HepG2 (cell line): ENCODE results near the gene COL2A1. TPM values are rescaled to one million over a fixed set of nuclear protein-coding genes. Genes with fewer than 3 reads are reported as not detected.

Source experiments
- ATAC-seq: fragments of 200-7000 bp; cut with Tn5 transposase; 3 replicates; pipeline ENCODE4 v1.9.1; 2020; ENCODE audit warnings: mild to moderate bottlenecking, moderate library complexity
- BruUV-seq: library from RNA; stranded (reverse); fragments of 400-500 nt; replicated peaks from 2 replicates; lab custom pipeline; 2021; lab: Mats Ljungman, UMichigan
- CTCF ChIA-PET: fragments of 300-600 bp; formaldehyde crosslinking; extraction: SDS; loops from one replicate; lab custom pipeline; 2021; ENCODE audit warnings: low total read pairs, inconsistent platforms, low intra/inter-chr PET ratio; lab: Yijun Ruan, JAX
- POLR2A ChIA-PET: fragments of 350-600 bp; sonication (Branson Sonifier 250); formaldehyde crosslinking; loops from one replicate; lab custom pipeline; 2020; ENCODE audit warnings: antibody characterized with exemption, inconsistent platforms; lab: Yijun Ruan, JAX
- DNase-seq: peaks from one replicate; pipeline ENCODE4 v3.0.0-alpha.2; 2015; ENCODE audit warnings: low spot score
- FAIRE-seq: peaks from 3 replicates; lab custom pipeline; 2011; peaks lifted over from hg19 to GRCh38; lab: Jason Lieb, UNC
- H2AFZ ChIP-seq: one replicate; pipeline ENCODE4 v1.6.1; 2011; ENCODE audit warnings: low read length, inconsistent platforms
- H3K27ac ChIP-seq: fragments of 300-600 bp; 3 replicates; pipeline ENCODE4 v1.8.0; 2011; ENCODE audit warnings: mixed run types, mild to moderate bottlenecking, mixed read lengths, low read length, inconsistent platforms; ENCODE audit not compliant: insufficient read depth; ENCODE audit errors: extremely low read length
- H3K27me3 ChIP-seq, 2 experiments: fragments of 200-600 bp in 1 of 2; 2 replicates in 1 of 2; 3 replicates in 1 of 2; pipeline versions ENCODE4 v1.6.0 to v1.8.0; 2011; ENCODE audit warnings: low read length in 2 of 2, mild to moderate bottlenecking in 2 of 2, moderate library complexity in 2 of 2, inconsistent platforms in 1 of 2; ENCODE audit not compliant: insufficient read depth in 2 of 2, control insufficient read depth in 1 of 2
- H3K36me3 ChIP-seq, 2 experiments: fragments of 200-600 bp in 1 of 2; replicated peaks in 1 of 2; 2 replicates in 1 of 2; 3 replicates in 1 of 2; pipeline versions ENCODE4 v1.5.1 to v1.8.0; 2011; ENCODE audit warnings: low read length in 2 of 2, inconsistent platforms in 1 of 2; ENCODE audit not compliant: insufficient read depth in 2 of 2, control insufficient read depth in 1 of 2
- H3K4me1 ChIP-seq: 2 replicates; pipeline ENCODE4 v1.5.1; 2012; ENCODE audit warnings: low read length, inconsistent platforms; ENCODE audit not compliant: insufficient read depth
- H3K4me2 ChIP-seq: 2 replicates; pipeline ENCODE4 v1.6.0; 2011; ENCODE audit warnings: low read depth, low read length, inconsistent platforms
- H3K4me3 ChIP-seq, 3 experiments: fragments of 200-600 bp in 1 of 3; sonication (generic), shearing (Covaris generic) in 1 of 3; replicated peaks in 1 of 3; 2 replicates each; pipeline ENCODE4 v1.5.1; 2011 to 2016; ENCODE audit warnings: low read length in 3 of 3, inconsistent platforms in 2 of 3, low read depth in 2 of 3, mild to moderate bottlenecking in 2 of 3, control low read depth in 1 of 3, mixed read lengths in 1 of 3; ENCODE audit not compliant: insufficient read depth in 1 of 3
- H3K79me2 ChIP-seq: one replicate; pipeline ENCODE4 v1.6.1; 2011; ENCODE audit warnings: low read length, inconsistent platforms; ENCODE audit not compliant: insufficient read depth
- H3K9ac ChIP-seq: 2 replicates; pipeline ENCODE4 v1.6.0; 2011; ENCODE audit warnings: mild to moderate bottlenecking, low read depth, low read length, inconsistent platforms; ENCODE audit not compliant: insufficient read depth
- H3K9me3 ChIP-seq: 2 replicates; pipeline ENCODE4 v1.5.1; 2012; ENCODE audit warnings: mild to moderate bottlenecking, low read length
- H4K20me1 ChIP-seq: 2 replicates; pipeline ENCODE4 v1.6.0; 2011; ENCODE audit warnings: inconsistent platforms, mild to moderate bottlenecking, low read length, moderate library complexity; ENCODE audit not compliant: insufficient read depth
- CREB1 ChIP-seq, 2 experiments: fragments of 450-650 bp in 1 of 2; IDR thresholded peaks; 2 replicates each; pipeline ENCODE4 v1.6.1; 2016 to 2017; ENCODE audit warnings: control low read depth in 1 of 2, mild to moderate bottlenecking in 1 of 2, missing compliant biosample characterization in 1 of 2, missing genetic modification characterization in 1 of 2
- MAFG ChIP-seq: sonication (generic); formaldehyde crosslinking; IDR thresholded peaks from 2 replicates; pipeline ENCODE4 v1.5.1; 2020; ENCODE audit warnings: mild to moderate bottlenecking, missing genetic modification reagents
- RARG ChIP-seq: sonication (generic); formaldehyde crosslinking; IDR thresholded peaks from 2 replicates; pipeline ENCODE4 v1.4.0; 2020; ENCODE audit warnings: low read depth, mild to moderate bottlenecking, missing genetic modification reagents
- RCOR2 ChIP-seq: IDR thresholded peaks from 2 replicates; pipeline ENCODE4 v1.6.1; 2016; ENCODE audit warnings: missing biosample characterization, missing genetic modification reagents
- REL ChIP-seq: sonication (generic); formaldehyde crosslinking; conservative IDR thresholded peaks from 2 replicates; pipeline ENCODE4 v1.8.0; 2022; ENCODE audit warnings: mild to moderate bottlenecking, missing genetic modification reagents, moderate library complexity
- SMARCC2 ChIP-seq: fragments of 450-650 bp; IDR thresholded peaks from 2 replicates; pipeline ENCODE4 v1.6.1; 2017; ENCODE audit warnings: antibody characterized with exemption, mild to moderate bottlenecking
- TSC22D2 ChIP-seq: sonication (generic); formaldehyde crosslinking; IDR thresholded peaks from 2 replicates; pipeline ENCODE4 v1.5.1; 2020; ENCODE audit warnings: missing genetic modification reagents, mild to moderate bottlenecking, borderline replicate concordance
- ZFP36L2 ChIP-seq: sonication (generic); formaldehyde crosslinking; IDR thresholded peaks from 2 replicates; pipeline ENCODE4 v1.4.0; 2020; ENCODE audit warnings: missing genetic modification reagents
- ZFY ChIP-seq: sonication (generic); formaldehyde crosslinking; IDR thresholded peaks from 2 replicates; pipeline ENCODE4 v1.4.0; 2020; ENCODE audit warnings: missing genetic modification reagents
- ZNF230 ChIP-seq: sonication (generic); formaldehyde crosslinking; IDR thresholded peaks from 2 replicates; pipeline ENCODE4 v1.4.0; 2020; ENCODE audit warnings: mild to moderate bottlenecking, missing genetic modification reagents
- ZNF572 ChIP-seq: sonication (generic); formaldehyde crosslinking; IDR thresholded peaks from 2 replicates; pipeline ENCODE4 v1.5.1; 2020; ENCODE audit warnings: mild to moderate bottlenecking, missing genetic modification reagents
- ZSCAN12 ChIP-seq: sonication (generic); formaldehyde crosslinking; IDR thresholded peaks from 2 replicates; pipeline ENCODE4 v1.9.0; 2021; ENCODE audit warnings: mild to moderate bottlenecking, missing genetic modification reagents
- WGBS: methylation state at CpG from one replicate; pipeline ENCODE4 v1.1.6; 2017; ENCODE audit warnings: low lambda C conversion rate; 5-methylcytosine and 5-hydroxymethylcytosine counted together
- in situ Hi-C: cut with HindIII; loops from 2 replicates; pipeline ENCODE4 v1.10.0; 2017; ENCODE audit warnings: low pct_unique_long_range_greater_than_20kb; ENCODE audit not compliant: extremely low pct_ligation_motif_present
- intact Hi-C: fragments of 100-400 bp; cut with micrococcal nuclease; formaldehyde crosslinking; loops from one replicate; pipeline ENCODE4 v1.10.0; 2022; ENCODE audit not compliant: unreplicated experiment
- polyA plus RNA-seq, 8 experiments: library from polyadenylated mRNA; depleted of rRNA in 3 of 8; stranded (reverse) in 7 of 8; unstranded in 1 of 8; fragments of >200 nt; fragmentation: Illumina TruSeq in 4 of 8; extraction: Trizol in 4 of 8; gene quantifications; 2 replicates each; pipeline versions ENCODE4 v1.2.1 to v1.2.3, GENCODE V29; 2011 to 2016; ENCODE audit warnings: low read depth in 4 of 8, missing spikeins in 1 of 8, mixed read lengths in 1 of 8; ENCODE audit not compliant: insufficient read depth in 1 of 8
- total RNA-seq, 5 experiments: library from RNA; depleted of rRNA; stranded (reverse); fragments of >200 nt; fragmentation: Illumina TruSeq; extraction: Trizol; gene quantifications; 2 replicates each; pipeline ENCODE4 v1.2.3, GENCODE V29; 2016; ENCODE audit warnings: low read depth in 1 of 5
- TF ChIP-seq, protein P1 (sequence below): sonication (generic); IDR thresholded peaks from 2 replicates; pipeline ENCODE4 v1.6.1; 2016; ENCODE audit warnings: low read depth, borderline replicate concordance
- TF ChIP-seq, protein P2 (sequence below): IDR thresholded peaks from 2 replicates; pipeline ENCODE4 v1.6.1; 2012; ENCODE audit warnings: inconsistent platforms

Gene COL2A1
- total and polyA plus RNA-seq, 2 of the 13 experiments (the other 11 are each of a cell fraction or from before 2014, with no cell fraction given): 7.4 to 38.3 TPM

DNA sequence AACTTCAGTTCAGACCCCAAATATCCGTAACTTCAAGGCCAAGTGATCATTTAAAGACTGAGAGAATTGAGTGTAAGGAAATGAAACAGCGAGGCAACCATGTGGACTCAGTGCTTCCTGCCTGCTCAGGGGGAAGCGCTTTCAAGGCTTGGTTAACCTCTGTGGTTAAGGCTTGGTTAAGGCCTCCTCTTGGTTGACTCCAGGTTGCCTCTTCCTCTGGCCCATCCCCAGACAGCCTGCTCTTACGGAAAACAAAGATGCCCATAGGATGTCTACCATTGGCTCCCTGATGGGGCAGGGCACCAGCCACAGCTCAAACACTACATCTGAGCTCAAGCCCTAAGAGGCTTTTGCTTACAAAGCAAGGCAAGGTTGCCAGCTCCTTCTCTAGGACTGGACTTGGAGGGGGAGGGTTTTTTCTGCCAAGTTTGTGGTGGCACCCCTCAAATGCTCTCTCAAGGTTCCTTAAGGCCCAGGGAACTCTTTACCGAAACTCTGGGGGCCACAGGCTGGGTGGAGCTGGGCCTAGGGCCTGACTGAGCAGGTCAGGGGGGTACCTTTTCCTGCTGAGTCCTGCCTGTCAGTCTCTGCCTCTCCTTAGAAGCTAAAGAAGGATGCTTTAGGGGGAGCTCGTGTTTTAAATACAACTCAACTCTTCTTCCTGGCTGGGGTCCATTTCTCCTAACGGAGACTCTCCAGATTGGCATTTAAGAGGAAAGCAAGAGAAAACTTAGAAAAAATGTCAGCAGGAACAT lies 13.7 kb downstream of the COL2A1 start (continued):
- TF ChIP-seq, protein P1, sequence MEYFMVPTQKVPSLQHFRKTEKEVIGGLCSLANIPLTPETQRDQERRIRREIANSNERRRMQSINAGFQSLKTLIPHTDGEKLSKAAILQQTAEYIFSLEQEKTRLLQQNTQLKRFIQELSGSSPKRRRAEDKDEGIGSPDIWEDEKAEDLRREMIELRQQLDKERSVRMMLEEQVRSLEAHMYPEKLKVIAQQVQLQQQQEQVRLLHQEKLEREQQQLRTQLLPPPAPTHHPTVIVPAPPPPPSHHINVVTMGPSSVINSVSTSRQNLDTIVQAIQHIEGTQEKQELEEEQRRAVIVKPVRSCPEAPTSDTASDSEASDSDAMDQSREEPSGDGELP: no peak
- TF ChIP-seq SMARCC2 (no peak), ZNF572 (CRISPR knock-in tag) (no peak), MAFG (no peak), ZNF230 (CRISPR knock-in tag) (no peak), RARG (no peak), ZSCAN12 (CRISPR knock-in tag) (no peak), ZFP36L2 (CRISPR knock-in tag) (no peak), TSC22D2 (CRISPR knock-in tag) (no peak), RCOR2 (CRISPR knock-in tag) (no peak)
- TF ChIP-seq, protein P2, sequence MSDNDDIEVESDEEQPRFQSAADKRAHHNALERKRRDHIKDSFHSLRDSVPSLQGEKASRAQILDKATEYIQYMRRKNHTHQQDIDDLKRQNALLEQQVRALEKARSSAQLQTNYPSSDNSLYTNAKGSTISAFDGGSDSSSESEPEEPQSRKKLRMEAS: no peak

DNA sequence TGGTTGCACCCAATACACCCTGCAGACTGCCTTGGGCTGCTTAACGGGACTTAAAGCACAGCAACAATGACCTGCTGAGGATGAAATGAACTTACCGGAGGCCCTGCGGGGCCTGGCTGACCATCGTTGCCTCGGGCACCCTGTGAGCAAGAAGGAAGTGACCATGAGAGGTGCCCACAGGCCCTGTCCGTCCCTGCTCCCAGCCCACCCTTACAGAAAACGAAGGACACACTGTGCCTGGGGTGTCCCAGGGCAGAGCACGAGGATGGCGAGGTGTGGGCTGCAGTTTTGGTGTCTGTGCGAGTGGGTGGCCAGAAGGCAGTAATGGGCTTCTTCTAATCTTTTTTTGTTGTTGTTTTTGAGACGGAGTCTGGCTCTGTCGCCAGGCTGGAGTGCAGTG lies 14.6 kb downstream of the COL2A1 start:
- intact Hi-C loops (no loop called here), in situ Hi-C loops (no loop called here)
- Histone ChIP-seq H3K4me2 (no peak overlapping the region), H4K20me1 (no peaks in the 10 kb centered on the region), H3K4me3 (no peak overlapping the region), H3K4me1 (no peaks in the 10 kb centered on the region), H3K36me3 (no peaks in the 10 kb centered on the region; a peak in 1 of 5 replicates), H2AFZ (no peak overlapping the region), H3K9ac (no peak overlapping the region), H3K27me3 (no peaks in the 10 kb centered on the region; a peak in 1 of 5 replicates), H3K9me3 (no peaks in the 10 kb centered on the region), H3K27ac (no peak overlapping the region), H3K79me2 (no peaks in the 10 kb centered on the region)
- BruUV-seq: no TSS peak
- no peak for FAIRE-seq
- TF ChIP-seq REL (CRISPR knock-in tag) (no peak), CREB1 (IDR thresholded peaks at IDR 0.05) (no peak), CREB1 (CRISPR knock-in tag; IDR thresholded peaks at IDR 0.05) (no peak), ZFY (no peak)
- DNase-seq: no peak
- ChIA-PET POLR2A (no interaction called here), CTCF (no interaction called here)
- WGBS: 54% methylated on average over 12 of the region's 12 CpGs
- ATAC-seq: no peak
